Lower leg skin (tissue), 4 donors: Measurements from ENCODE around the gene ROR1. TPM values are rescaled to one million over a fixed set of nuclear protein-coding genes. Genes with fewer than 3 reads are reported as not detected.

Source experiments
- DNase-seq, 2 donors: peaks; one replicate each; pipeline ENCODE4 v3.0.0-alpha.2; 2019; ENCODE audit warnings: low spot score in 2 of 2
- H3K4me3 ChIP-seq: fragments of 200-600 bp; sonication (generic); 2 replicates; pipeline ENCODE4 v1.5.1; 2017; ENCODE audit warnings: mild to moderate bottlenecking, low read depth; ENCODE audit not compliant: poor library complexity, severe bottlenecking
- POLR2A ChIP-seq, 2 donors: fragments of 450-650 bp; IDR thresholded peaks; one replicate each; pipeline ENCODE4 v1.6.1; 2016 to 2017; ENCODE audit warnings: antibody characterized with exemption in 2 of 2, mild to moderate bottlenecking in 1 of 2, moderate library complexity in 1 of 2
- WGBS, 2 donors: methylation state at CpG; one replicate each; pipeline ENCODE4 v1.1.5; 2018; 5-methylcytosine and 5-hydroxymethylcytosine counted together
- intact Hi-C: fragments of 100-400 bp; cut with DNase I; formaldehyde crosslinking; loops from one replicate; pipeline ENCODE4 v1.15.0; 2023; ENCODE audit warnings: low total_unique reads
- total RNA-seq, 4 donors: library from RNA; depleted of rRNA; stranded (reverse); fragments of >200 nt; gene quantifications; one replicate each; pipeline ENCODE4 v1.1.0, GENCODE V29; 2016
- TF ChIP-seq, protein P1 (sequence below), 3 donors: fragments of 450-650 bp; IDR thresholded peaks; one replicate each; pipeline ENCODE4 v1.5.1; 2016; ENCODE audit warnings: antibody characterized with exemption in 3 of 3, mild to moderate bottlenecking in 3 of 3, moderate library complexity in 2 of 3

Gene ROR1
- total RNA-seq, 4 donors from 2014 or later, result 12.9 to 28.6 (median 22.5) TPM

GRCh38 chr1:63981408-63981773 is 207.6 kb downstream of the ROR1 start:
- WGBS, 2 donors, result 64 to 83% methylated on average over 1 of the region's 1 CpG
- TF ChIP-seq POLR2A (IDR thresholded peaks at IDR 0.05), result no peak
- TF ChIP-seq, protein P1, sequence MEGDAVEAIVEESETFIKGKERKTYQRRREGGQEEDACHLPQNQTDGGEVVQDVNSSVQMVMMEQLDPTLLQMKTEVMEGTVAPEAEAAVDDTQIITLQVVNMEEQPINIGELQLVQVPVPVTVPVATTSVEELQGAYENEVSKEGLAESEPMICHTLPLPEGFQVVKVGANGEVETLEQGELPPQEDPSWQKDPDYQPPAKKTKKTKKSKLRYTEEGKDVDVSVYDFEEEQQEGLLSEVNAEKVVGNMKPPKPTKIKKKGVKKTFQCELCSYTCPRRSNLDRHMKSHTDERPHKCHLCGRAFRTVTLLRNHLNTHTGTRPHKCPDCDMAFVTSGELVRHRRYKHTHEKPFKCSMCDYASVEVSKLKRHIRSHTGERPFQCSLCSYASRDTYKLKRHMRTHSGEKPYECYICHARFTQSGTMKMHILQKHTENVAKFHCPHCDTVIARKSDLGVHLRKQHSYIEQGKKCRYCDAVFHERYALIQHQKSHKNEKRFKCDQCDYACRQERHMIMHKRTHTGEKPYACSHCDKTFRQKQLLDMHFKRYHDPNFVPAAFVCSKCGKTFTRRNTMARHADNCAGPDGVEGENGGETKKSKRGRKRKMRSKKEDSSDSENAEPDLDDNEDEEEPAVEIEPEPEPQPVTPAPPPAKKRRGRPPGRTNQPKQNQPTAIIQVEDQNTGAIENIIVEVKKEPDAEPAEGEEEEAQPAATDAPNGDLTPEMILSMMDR (IDR thresholded peaks at IDR 0.05), result no peak
- no peak overlapping the region for H3K4me3 ChIP-seq
- intact Hi-C loops, result no loop called here
- DNase-seq, result no peak

- intact Hi-C loops, result no loop called here
Observed at GRCh38 chr1:63982201-63982600, 208.4 kb downstream of the ROR1 start.

GRCh38 chr1:63983391-63984256 is 209.8 kb downstream of the ROR1 start:
- no peak for TF ChIP-seq POLR2A (IDR thresholded peaks at IDR 0.05)
- TF ChIP-seq, protein P1 (IDR thresholded peaks at IDR 0.05), result no peak
- WGBS, 2 donors, result 54 to 56% methylated on average over 7 of the region's 7 CpGs
- H3K4me3 ChIP-seq, result no peak overlapping the region
- DNase-seq, result no peak
- intact Hi-C loops, result no loop called here

More at GRCh38 chr1:63982201-63982600, 208.4 kb downstream of the ROR1 start:
- no peak overlapping the region for H3K4me3 ChIP-seq
- no peak for TF ChIP-seq POLR2A (IDR thresholded peaks at IDR 0.05)
- TF ChIP-seq, protein P1 (IDR thresholded peaks at IDR 0.05), result no peak
- no peak for DNase-seq
- WGBS, 2 donors, result 91 to 95% methylated on average over 3 of the region's 3 CpGs

- no peak for TF ChIP-seq POLR2A (IDR thresholded peaks at IDR 0.05)
- TF ChIP-seq, protein P1 (IDR thresholded peaks at IDR 0.05), result no peak
- intact Hi-C loops, result no loop called here
- no peak for DNase-seq
- WGBS, 2 donors, result 39 to 45% methylated on average over 4 of the region's 4 CpGs
- no peak overlapping the region for H3K4me3 ChIP-seq
Observed at GRCh38 chr1:63984257-63984929, 210.6 kb downstream of the ROR1 start.

GRCh38 chr1:63984930-63985290 is 211.1 kb downstream of the ROR1 start:
- intact Hi-C loops, result no loop called here
- TF ChIP-seq, protein P1 (IDR thresholded peaks at IDR 0.05), result no peak
- TF ChIP-seq POLR2A (IDR thresholded peaks at IDR 0.05), result no peak
- WGBS, 2 donors, result 61 to 66% methylated on average over 5 of the region's 5 CpGs
- DNase-seq, result no peak
- H3K4me3 ChIP-seq, result no peak overlapping the region
